D721Med (cell line): ENCODE measurements around the gene MZT2B.
"Not testable (repeated sequence)": the region's sequence is repeated elsewhere in the genome, so short reads cannot be mapped to it uniquely, and the experiment has no call there.

Experiments
- DNase-seq: peaks from one replicate; pipeline ENCODE4 v3.0.0; 2011; ENCODE audit warnings: low spot score; ENCODE audit not compliant: insufficient read length
- FAIRE-seq: peaks from 2 replicates; lab custom pipeline; 2011; peaks lifted over from hg19 to GRCh38; lab: Jason Lieb, UNC
- TF ChIP-seq, protein P1 (sequence below): IDR thresholded peaks from 2 replicates; pipeline ENCODE4 v1.5.1; 2012; ENCODE audit warnings: mild to moderate bottlenecking, control low read depth; ENCODE audit not compliant: insufficient read depth; ENCODE audit errors: missing control alignments

Gene MZT2B

DNA sequence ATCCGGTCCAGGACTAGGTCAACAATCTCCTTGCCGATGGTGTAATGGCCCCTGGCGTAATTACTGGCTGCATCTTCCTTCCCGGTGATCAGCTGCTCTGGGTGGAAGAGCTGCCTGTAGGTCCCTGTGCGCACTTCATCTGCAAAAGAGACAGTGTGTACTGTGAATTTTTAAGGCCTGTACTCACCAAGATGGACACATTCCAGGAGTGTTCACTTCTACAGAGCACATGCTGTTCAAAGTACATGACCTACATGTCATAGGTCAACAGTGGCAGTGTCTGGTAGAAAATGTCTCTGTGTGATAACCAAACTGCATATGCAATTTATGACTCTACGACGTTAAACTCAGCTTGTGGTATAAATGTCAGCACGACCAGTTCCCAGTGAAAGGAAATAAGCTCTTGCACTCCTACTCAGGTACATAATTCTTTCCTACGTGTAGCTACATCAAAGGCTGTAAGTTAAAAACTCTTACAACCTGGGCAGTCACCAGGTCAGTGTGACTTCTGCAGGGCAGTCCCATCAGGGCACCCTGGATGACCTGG, 13.1 kb downstream of the MZT2B start:
- not testable (repeated sequence) for DNase-seq, FAIRE-seq

DNA sequence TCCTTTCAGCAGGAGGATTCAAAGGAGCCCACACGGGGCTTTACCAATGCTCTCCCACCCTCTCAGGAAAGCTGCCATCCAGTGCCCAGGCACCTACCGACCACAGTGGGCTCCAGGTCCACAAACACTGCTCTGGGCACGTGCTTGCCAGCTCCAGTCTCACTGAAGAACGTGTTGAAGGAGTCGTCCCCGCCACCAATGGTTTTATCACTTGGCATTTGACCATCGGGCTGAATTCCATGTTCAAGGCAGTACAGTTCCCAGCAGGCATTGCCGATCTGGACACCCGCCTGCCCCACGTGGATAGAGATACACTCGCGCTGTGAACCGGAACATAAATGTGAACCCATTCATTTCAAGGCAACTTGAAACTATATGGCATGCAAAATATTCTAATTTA, 14.0 kb downstream of the MZT2B start:
- not testable (repeated sequence) for FAIRE-seq

DNA sequence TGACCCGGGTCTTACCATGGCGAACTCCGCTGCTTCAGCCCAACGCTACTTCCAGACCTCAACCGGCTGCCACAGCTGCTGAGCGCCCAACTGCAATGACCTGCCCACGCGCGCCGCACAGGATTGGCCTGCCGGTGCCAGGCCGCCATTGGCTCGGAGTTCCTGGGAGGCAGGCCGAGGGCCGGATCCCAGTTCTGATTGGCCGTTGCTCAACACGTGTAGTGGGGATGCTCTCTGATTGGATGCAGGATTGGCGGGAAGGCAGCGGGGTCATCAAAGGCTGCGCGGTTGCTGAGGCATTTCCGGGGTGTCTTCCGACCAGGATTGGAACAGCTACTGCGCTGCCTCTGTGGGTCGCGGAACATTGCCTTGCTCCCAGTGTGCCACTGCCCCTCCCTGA, 16.3 kb downstream of the MZT2B start, which contains the start of gene TUBA3E:
Gene TUBA3E, minus strand, starts transcription at position 97 of the 400 bp plus-strand sequence. Its CDS starts 79 bp downstream, at position 18.
- no peak for DNase-seq
- no peak for FAIRE-seq
- TF ChIP-seq, protein P1, sequence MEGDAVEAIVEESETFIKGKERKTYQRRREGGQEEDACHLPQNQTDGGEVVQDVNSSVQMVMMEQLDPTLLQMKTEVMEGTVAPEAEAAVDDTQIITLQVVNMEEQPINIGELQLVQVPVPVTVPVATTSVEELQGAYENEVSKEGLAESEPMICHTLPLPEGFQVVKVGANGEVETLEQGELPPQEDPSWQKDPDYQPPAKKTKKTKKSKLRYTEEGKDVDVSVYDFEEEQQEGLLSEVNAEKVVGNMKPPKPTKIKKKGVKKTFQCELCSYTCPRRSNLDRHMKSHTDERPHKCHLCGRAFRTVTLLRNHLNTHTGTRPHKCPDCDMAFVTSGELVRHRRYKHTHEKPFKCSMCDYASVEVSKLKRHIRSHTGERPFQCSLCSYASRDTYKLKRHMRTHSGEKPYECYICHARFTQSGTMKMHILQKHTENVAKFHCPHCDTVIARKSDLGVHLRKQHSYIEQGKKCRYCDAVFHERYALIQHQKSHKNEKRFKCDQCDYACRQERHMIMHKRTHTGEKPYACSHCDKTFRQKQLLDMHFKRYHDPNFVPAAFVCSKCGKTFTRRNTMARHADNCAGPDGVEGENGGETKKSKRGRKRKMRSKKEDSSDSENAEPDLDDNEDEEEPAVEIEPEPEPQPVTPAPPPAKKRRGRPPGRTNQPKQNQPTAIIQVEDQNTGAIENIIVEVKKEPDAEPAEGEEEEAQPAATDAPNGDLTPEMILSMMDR, result no peak

More for the DNA sequence above, 14.0 kb downstream of the MZT2B start:
- DNase-seq, result not testable (repeated sequence)

DNA sequence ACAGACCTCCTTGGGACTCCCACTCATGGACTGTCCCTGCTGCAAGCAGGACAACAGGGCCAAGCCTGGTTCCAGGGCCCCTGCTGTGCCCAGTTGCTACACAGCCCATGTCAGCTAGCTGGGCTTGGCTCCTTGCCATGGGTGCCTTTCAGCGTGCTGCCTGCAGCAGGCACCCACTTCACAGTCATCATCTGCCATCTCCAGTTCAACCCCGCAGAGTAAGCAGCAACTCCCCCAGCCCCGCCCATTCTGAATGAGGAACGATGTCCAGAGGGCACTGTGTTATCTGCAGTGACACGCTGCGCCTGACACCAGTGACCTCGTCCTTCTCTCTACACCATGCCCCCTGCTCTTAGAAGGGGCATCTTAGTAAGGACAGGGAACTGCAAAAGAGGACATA, 20.5 kb downstream of the MZT2B start:
- not testable (repeated sequence) for DNase-seq, FAIRE-seq

DNA sequence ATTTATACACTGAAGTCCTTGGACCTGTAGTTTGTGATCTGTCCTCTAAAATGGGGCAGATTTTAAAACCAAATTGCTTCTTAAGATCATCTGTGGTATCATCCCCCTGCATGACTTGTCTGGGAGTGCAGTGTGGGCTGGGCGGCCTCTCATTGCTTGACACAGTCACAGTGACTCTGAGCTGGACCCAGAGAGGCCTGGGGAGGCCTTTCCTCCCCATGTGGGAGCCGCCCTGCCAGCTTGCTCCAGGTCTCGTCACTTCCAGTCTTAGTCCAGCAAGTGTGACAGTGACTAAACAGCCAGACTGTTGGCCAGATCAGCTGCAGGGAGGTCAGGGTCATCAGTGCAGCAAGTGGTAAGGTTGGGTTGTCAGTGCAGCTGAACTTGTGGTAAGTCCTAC, 21.1 kb downstream of the MZT2B start:
- not testable (repeated sequence) for DNase-seq, FAIRE-seq

DNA sequence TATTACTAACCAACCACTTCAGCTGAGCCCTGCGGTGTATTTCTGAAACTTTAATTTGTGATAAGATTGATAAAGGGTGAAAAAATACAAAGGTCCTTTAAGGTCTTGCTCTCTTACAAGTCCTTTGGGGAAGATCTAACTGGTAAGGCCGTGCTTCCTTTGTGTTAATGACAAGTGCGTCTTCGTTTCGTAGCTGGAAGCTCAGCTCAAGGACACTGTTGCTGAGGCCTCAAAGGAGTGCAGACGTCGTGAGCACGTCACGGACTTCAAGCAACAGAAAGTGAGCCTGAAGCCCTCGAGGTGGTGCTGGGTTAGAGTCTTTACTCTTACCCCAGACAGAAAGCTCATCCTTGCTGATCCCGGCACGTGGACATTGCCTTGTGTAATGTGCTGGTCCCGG, 25.0 kb downstream of the MZT2B start:
- not testable (repeated sequence) for FAIRE-seq, DNase-seq

DNA sequence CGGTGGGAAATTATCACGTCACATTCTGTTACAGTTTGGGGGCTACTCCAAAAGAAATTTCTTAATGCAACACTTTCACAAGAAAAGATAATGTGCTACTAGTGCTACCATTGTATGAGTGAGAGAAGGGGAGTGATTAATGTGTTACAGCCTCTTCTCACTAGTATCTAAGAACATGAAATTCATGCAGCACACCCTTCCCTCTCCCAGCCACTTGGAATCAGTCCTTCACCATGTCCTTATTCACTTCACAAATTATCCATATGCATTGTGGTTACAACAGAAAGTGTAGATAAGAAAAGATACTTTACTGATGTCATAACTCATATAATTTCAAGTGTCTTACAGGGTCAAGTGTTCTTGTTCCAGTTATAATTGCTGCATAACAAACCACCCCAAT, 37.1 kb downstream of the MZT2B start:
- DNase-seq, FAIRE-seq: not testable (repeated sequence)

DNA sequence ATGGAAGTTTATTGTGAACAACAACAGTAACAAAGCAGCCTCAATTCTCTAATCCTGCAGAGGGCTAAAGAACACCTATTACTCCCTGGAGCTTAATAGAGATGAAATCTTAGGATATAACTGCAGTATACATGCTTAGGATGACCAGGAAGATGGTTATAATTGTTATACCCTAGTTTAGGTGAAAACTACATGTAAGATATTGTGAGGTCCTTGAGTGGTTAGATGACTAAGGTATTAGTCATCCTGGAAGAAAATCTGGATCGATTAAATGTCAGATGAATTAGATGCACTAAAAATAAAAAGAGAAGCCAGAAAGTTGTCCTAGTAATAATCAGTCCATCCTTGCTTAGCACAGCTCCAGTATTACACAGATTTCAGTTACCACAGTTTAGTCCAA, 38.4 kb downstream of the MZT2B start:
- FAIRE-seq, DNase-seq: not testable (repeated sequence)

DNA sequence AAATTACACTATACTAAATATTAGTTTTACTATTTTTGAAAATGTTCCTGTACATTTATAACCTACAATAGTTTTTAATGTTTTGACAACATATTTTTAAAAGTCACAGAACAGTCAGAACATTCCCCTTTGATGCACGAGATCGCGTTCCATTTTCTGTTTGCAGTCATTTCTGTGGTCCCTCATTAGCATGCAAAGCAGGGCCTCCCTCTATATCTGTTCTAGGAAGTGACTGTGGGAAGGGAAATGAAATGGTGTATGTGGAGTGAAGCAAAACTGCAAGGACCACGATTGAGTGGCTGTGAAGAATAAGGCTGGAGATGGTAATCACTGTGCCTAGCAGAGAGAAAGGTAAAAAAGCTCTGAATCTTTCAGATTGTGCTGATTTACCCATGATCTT, 40.5 kb downstream of the MZT2B start:
- DNase-seq, FAIRE-seq: not testable (repeated sequence)

DNA sequence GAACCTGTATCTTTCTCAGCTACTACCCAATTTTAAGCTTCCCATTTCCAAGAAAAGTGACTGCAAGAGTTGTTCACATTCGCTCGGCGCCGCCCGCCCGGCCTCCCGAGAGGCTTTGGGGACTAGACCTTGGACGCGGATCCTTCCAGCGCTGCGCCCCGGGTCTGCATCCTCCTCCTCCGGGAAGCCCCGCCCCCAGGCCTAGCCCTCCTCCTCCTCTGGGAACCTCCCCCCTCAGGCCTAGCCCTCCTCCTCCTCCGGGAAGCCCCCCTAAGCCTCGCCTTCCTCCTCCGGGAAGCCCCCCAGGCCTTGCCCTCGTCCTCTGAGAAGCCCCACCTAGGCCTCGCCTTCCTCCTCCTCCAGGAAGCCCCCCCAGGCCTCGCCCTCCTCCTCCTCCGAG, 45.9 kb downstream of the MZT2B start:
- FAIRE-seq, DNase-seq: not testable (repeated sequence)

DNA sequence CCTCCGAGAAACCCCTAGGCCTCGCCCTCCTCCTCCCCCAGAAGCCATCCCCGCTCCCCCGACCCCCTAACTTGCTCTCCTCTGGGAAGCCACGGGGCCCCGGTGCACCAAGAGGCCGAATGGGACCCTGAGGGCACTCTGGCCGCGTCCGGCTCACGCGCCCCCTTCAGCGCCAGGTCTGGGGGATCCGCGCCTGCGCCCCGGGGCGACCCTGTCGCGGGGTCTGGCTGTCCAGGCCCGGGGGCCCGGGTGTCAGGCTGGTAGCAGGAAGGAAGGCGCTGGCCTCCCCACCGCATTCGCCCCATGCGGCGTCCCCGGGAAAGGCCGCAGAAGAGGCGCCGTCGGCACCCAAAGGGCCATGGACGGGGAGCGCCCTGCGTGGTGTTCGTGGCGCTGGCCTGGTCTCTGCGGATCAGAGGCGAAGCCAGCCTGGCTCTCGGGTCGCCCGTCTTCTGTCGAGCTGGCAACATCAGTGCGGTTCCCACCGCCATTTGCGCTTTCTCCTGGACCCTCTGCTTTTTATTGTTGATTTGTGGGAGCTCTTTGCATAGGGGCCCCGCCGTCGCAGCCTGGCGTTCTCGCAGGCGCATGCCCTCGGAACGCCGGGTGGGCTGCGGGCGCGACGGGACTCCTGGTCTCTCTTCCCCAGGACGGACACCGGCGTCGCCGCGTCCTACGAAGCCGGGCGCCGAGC, 46.6 kb downstream of the MZT2B start:
- FAIRE-seq, DNase-seq: not testable (repeated sequence)

DNA sequence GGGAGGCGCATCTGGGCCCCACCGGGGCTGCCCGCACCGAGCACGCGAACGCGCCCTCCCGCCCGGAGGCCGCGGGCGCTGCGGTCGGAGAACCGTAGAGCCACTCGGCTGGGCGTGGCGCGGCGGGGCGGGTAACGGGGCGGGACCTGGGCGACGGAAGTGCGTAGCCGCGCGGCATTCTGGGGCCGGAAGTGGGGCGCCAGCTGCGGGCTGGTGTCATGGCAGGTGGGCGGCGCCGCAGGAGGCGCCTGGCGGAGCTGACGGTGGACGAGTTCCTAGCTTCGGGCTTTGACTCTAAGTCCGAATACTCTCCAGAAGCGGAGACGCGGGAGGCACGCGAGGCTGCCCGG, 47.1 kb downstream of the MZT2B start:
- DNase-seq, FAIRE-seq: not testable (repeated sequence)

DNA sequence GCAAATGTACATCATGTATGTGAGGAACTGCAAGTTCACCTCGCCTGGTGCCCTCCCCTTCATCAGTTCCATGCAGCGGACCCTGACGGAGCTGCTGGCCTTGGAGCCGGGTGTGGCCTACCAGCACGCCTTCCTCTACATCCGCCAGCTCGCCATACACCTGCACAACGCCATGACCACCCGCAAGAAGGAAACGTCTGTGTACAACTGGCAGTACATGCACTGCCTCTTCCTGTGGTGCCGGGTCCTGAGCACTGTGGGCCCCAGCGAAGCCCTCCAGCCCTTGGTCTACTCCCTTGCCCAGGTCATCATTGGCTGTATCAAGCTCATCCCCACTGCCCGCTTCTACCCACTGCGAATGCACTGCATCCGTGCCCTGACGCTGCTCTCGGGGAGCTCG, 48.3 kb downstream of the MZT2B start:
- not testable (repeated sequence) for DNase-seq, FAIRE-seq

DNA sequence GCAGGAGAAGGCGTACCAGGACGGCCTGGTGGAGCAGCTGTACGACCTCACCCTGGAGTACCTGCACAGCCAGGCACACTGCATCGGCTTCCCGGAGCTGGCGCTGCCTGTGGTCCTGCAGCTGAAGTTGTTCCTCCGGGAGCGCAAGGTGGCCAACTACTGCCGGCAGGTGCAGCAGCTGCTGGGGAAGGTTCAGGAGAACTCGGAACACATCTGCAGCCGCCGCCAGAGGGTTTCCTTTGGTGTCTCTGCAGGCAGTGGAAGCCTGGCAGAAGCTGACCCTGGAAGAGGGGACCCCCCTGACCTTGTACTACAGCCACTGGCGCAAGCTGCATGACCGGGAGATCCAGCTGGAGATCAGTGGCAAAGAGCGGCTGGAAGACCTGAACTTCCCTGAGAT, 48.8 kb downstream of the MZT2B start:
- not testable (repeated sequence) for FAIRE-seq, DNase-seq
